ENCODE data around the gene PTH2. TPM values are rescaled to one million over a fixed set of nuclear protein-coding genes. Genes with fewer than 3 reads are reported as not detected.

Gene PTH2
- total RNA-seq, 1 donor from 2014 or later, result not detected

DNA sequence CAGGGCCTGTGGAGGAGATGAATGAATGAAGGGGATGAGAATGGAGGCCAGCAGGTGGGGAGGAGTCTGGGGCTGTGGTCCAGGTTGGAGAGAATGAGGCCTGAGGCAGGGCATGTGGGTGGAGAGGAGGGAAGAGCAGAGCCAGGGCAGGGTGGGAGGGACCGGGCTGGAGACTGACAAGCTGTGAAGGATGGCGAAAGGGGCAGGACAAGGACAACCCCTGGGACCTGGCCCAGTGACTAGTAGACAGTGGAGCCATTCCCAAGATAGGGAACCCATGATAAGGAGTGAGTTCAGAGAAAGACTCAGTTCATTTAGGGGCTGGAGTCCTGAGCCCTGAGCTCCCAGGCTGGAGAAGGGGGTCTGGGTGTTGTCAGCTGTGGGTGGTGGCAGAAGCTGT lies 3.0 kb downstream of the PTH2 start:
- no peaks in the 10 kb centered on the region for H3K9me3 Mint-ChIP-seq (ENCODE audit: low read depth)
- TF ChIP-seq, protein P1, sequence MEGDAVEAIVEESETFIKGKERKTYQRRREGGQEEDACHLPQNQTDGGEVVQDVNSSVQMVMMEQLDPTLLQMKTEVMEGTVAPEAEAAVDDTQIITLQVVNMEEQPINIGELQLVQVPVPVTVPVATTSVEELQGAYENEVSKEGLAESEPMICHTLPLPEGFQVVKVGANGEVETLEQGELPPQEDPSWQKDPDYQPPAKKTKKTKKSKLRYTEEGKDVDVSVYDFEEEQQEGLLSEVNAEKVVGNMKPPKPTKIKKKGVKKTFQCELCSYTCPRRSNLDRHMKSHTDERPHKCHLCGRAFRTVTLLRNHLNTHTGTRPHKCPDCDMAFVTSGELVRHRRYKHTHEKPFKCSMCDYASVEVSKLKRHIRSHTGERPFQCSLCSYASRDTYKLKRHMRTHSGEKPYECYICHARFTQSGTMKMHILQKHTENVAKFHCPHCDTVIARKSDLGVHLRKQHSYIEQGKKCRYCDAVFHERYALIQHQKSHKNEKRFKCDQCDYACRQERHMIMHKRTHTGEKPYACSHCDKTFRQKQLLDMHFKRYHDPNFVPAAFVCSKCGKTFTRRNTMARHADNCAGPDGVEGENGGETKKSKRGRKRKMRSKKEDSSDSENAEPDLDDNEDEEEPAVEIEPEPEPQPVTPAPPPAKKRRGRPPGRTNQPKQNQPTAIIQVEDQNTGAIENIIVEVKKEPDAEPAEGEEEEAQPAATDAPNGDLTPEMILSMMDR (IDR thresholded peaks at IDR 0.05), result no peak
- no peak overlapping the region for H3K4me3 Mint-ChIP-seq (ENCODE audit: unreplicated experiment)
- H3K36me3 Mint-ChIP-seq (ENCODE audit: low read depth), result peaks cover 4% of the 10 kb centered on the region
- no peak overlapping the region for H3K27ac Mint-ChIP-seq (ENCODE audit: unreplicated experiment)
- no peak for DNase-seq (ENCODE audit: low spot score)
- peaks cover 71% of the 10 kb centered on the region for H3K27me3 Mint-ChIP-seq (ENCODE audit: low read depth)
- peaks cover 20% of the 10 kb centered on the region for H3K4me1 Mint-ChIP-seq (ENCODE audit: low read depth)

DNA sequence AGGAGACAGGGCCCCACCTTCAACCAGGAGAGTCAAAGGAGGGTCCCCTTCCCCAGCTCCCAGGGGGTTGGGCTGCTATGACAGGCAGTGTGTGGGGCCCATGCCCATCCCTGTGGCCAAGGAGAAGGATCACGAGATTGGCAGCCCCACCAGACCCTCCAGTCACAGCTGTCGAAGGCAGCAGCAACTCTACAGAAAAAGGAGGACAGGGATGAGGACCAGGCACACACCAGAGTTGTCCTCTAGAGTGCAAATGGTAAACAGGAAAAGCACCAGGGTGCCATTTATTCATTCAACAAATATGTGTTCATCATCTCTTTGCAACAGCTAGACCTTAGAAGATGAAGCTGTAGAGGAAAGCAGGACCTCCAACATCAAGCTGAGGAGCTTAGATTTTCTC lies 4.1 kb downstream of the PTH2 start:
- H3K36me3 Mint-ChIP-seq (ENCODE audit: low read depth), result peaks cover 4% of the 10 kb centered on the region
- no peak overlapping the region for H3K4me3 Mint-ChIP-seq (ENCODE audit: unreplicated experiment)
- peaks cover 62% of the 10 kb centered on the region for H3K27me3 Mint-ChIP-seq (ENCODE audit: low read depth)
- DNase-seq (ENCODE audit: low spot score), result no peak
- no peak overlapping the region for H3K27ac Mint-ChIP-seq (ENCODE audit: unreplicated experiment)
- TF ChIP-seq, protein P1 (IDR thresholded peaks at IDR 0.05), result no peak
- peaks cover 20% of the 10 kb centered on the region for H3K4me1 Mint-ChIP-seq (ENCODE audit: low read depth)
- no peaks in the 10 kb centered on the region for H3K9me3 Mint-ChIP-seq (ENCODE audit: low read depth)

DNA sequence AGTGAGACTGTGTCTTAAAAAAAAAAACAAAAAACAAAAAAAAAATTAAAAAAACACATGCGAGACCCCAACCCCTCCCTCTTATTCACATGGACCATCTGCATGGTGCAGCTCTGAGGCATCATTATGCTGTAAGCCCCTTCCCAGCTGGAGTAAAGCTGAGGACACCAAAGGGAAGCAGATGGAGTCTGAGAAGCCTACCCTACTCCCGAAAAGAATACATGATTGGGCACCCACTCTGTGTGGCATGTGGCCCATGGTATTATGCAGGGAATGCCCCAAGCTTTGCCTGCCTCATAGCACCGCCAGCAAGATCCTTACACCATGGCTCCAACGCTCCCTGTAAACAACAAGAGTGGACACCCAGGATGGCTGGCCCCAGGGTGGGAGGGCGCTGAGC lies 4.7 kb downstream of the PTH2 start:
- Mint-ChIP-seq H3K27me3 (ENCODE audit: low read depth) (peaks cover 56% of the 10 kb centered on the region), H3K9me3 (ENCODE audit: low read depth) (no peaks in the 10 kb centered on the region), H3K27ac (ENCODE audit: unreplicated experiment) (no peak overlapping the region), H3K36me3 (ENCODE audit: low read depth) (peaks cover 2% of the 10 kb centered on the region), H3K4me1 (ENCODE audit: low read depth) (peaks cover 15% of the 10 kb centered on the region), H3K4me3 (ENCODE audit: unreplicated experiment) (no peak overlapping the region)
- TF ChIP-seq, protein P1 (IDR thresholded peaks at IDR 0.05), result no peak
- no peak for DNase-seq (ENCODE audit: low spot score)

DNA sequence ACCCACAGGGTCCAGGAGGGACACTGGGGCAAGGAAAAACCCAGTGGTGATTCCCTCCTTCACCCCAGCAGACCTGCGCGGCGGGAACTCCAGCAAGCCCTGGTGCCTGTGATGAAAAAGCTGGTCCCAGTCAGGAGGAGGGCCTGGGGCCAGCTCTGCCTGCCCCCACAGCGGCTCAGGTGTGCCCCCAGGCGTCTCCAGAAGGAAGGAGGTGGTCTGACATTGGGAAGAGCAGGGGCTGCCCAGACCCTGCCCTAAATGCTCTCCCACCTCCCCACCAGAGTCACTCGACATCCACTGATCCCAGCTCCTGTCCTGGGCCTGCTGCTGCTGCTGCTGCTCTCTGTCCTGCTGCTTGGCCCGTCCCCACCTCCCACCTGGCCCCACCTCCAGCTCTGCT lies 6.2 kb downstream of the PTH2 start:
- Mint-ChIP-seq H3K27me3 (ENCODE audit: low read depth) (peaks cover 49% of the 10 kb centered on the region), H3K9me3 (ENCODE audit: low read depth) (no peaks in the 10 kb centered on the region), H3K27ac (ENCODE audit: unreplicated experiment) (no peak overlapping the region), H3K4me1 (ENCODE audit: low read depth) (peaks cover 8% of the 10 kb centered on the region), H3K4me3 (ENCODE audit: unreplicated experiment) (no peak overlapping the region), H3K36me3 (ENCODE audit: low read depth) (no peaks in the 10 kb centered on the region)
- TF ChIP-seq, protein P1 (IDR thresholded peaks at IDR 0.05), result no peak
- DNase-seq (ENCODE audit: low spot score), result no peak

DNA sequence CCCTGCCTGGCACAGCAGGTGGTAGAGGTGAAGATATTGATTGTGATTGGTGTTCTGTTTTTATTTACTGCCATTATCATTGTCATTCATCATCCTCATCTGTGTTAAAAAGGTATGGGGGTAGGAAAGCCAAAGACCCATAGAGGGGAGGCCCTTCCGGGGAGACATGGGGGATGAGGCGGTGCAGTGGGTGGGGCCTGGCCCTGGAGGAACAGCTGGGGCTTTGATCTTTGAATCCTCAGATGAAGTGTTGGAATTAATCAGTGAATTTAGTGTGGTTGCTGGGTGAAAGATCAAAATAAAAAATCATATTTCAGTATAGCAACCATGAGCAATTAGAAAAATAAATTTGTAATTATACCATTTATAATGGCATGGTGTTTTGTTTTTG lies 7.4 kb downstream of the PTH2 start:
- Mint-ChIP-seq H3K27ac (ENCODE audit: unreplicated experiment) (no peak overlapping the region), H3K36me3 (ENCODE audit: low read depth) (no peaks in the 10 kb centered on the region), H3K9me3 (ENCODE audit: low read depth) (no peaks in the 10 kb centered on the region), H3K4me1 (ENCODE audit: low read depth) (no peaks in the 10 kb centered on the region), H3K4me3 (ENCODE audit: unreplicated experiment) (no peak overlapping the region), H3K27me3 (ENCODE audit: low read depth) (peaks cover 37% of the 10 kb centered on the region)
- TF ChIP-seq, protein P1 (IDR thresholded peaks at IDR 0.05), result no peak
- DNase-seq (ENCODE audit: low spot score), result no peak
